Type B pancreatic cell (in vitro differentiated cells): ENCODE data around the gene RGS8. TPM values are rescaled to one million over a fixed set of nuclear protein-coding genes. Genes with fewer than 3 reads are reported as not detected.

Experiments
- DNase-seq: peaks from one replicate; pipeline ENCODE4 v3.0.0; 2021; ENCODE audit warnings: mixed read lengths; ENCODE audit not compliant: unreplicated experiment; ENCODE audit errors: extremely low spot score
- H3K27ac Mint-ChIP-seq: 2 replicates; pipeline ENCODE4 v1.8.0; 2021; ENCODE audit warnings: mild to moderate bottlenecking, mixed read lengths
- H3K27me3 Mint-ChIP-seq: 2 replicates; pipeline ENCODE4 v1.8.0; 2021; ENCODE audit warnings: mixed read lengths
- H3K36me3 Mint-ChIP-seq: 2 replicates; pipeline ENCODE4 v1.8.0; 2021; ENCODE audit warnings: mixed read lengths
- H3K4me1 Mint-ChIP-seq: one replicate; pipeline ENCODE4 v1.8.0; 2021; ENCODE audit warnings: mixed read lengths; ENCODE audit not compliant: unreplicated experiment
- H3K4me3 Mint-ChIP-seq: 2 replicates; pipeline ENCODE4 v1.8.0; 2021; ENCODE audit warnings: mild to moderate bottlenecking, mixed read lengths
- H3K9me3 Mint-ChIP-seq: 2 replicates; pipeline ENCODE4 v1.8.0; 2021; ENCODE audit warnings: mixed read lengths
- total RNA-seq: library from RNA; stranded (reverse); gene quantifications from 2 replicates; pipeline ENCODE4 v1.2.1, GENCODE V29; 2021; ENCODE audit warnings: low replicate concordance
- TF ChIP-seq, protein P1 (sequence below): fragments of 200-600 bp; sonication (generic); conservative IDR thresholded peaks from 2 replicates; pipeline ENCODE4 v1.5.0; 2021; ENCODE audit warnings: antibody characterized with exemption, mild to moderate bottlenecking

Gene RGS8
- total RNA-seq, 1 donor from 2014 or later, result 1.1 TPM

DNA sequence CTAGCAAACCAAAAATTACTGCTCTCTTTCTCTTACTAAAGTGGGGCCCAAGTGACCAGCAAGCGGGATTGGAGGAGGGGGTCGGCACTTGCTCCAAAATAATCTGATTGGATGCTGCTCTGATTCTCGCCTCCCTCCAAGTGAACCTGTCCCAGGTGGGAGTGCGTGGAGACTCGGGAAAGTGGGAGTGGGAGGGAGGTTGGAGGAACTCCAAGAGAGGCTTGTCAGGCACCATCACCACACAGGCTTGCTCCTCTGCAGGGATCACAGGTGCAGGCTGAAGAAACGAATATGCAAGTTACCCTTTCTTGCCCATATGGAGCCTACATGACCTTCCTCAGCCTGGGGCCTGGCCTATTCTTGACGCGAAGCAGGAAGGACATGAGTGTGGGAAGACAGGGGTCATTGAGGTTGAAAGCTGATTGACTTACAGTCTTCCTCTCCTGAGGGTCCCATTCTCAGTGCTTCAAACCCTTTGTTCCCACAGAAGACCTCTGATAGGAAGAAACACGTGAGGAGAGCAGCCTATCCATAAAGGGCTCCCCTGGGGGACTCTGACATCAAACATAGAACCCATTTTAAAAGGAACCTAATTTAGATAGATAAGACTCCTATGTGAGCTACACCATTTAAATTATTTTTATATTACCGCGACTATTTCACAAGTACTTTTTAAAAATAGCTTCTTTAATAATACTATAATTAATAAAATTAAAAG lies 14.2 kb downstream of the RGS8 start:
- no peak for DNase-seq
- H3K27ac Mint-ChIP-seq, result no peak overlapping the region
- peaks cover 45% of the 10 kb centered on the region for H3K4me1 Mint-ChIP-seq
- TF ChIP-seq, protein P1, sequence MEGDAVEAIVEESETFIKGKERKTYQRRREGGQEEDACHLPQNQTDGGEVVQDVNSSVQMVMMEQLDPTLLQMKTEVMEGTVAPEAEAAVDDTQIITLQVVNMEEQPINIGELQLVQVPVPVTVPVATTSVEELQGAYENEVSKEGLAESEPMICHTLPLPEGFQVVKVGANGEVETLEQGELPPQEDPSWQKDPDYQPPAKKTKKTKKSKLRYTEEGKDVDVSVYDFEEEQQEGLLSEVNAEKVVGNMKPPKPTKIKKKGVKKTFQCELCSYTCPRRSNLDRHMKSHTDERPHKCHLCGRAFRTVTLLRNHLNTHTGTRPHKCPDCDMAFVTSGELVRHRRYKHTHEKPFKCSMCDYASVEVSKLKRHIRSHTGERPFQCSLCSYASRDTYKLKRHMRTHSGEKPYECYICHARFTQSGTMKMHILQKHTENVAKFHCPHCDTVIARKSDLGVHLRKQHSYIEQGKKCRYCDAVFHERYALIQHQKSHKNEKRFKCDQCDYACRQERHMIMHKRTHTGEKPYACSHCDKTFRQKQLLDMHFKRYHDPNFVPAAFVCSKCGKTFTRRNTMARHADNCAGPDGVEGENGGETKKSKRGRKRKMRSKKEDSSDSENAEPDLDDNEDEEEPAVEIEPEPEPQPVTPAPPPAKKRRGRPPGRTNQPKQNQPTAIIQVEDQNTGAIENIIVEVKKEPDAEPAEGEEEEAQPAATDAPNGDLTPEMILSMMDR, result no peak
- H3K36me3 Mint-ChIP-seq, result no peaks in the 10 kb centered on the region
- H3K9me3 Mint-ChIP-seq, result no peaks in the 10 kb centered on the region
- H3K27me3 Mint-ChIP-seq, result peaks cover 13% of the 10 kb centered on the region
- no peak overlapping the region for H3K4me3 Mint-ChIP-seq

DNA sequence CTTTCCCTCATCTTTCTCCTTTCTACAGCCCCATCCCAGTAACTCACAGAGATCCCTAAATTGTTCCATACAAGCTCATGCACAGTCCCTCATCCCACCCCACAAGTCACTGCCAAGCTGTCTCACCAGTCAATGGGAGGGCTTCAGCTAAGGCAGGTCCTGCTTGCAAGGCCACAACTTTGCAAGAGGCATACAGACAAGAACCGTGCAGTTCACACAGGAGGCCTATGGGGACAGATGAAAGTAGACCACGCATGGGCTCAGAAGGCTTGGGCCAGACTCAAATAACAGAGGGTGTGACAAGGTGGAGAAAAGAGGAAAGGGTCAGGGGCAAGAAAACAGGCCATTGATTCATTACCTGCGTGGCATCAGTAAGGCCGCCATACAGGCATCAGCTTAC lies 15.1 kb downstream of the RGS8 start:
- H3K36me3 Mint-ChIP-seq, result no peaks in the 10 kb centered on the region
- no peaks in the 10 kb centered on the region for H3K9me3 Mint-ChIP-seq
- H3K27me3 Mint-ChIP-seq, result peaks cover 13% of the 10 kb centered on the region
- H3K4me3 Mint-ChIP-seq, result no peak overlapping the region
- TF ChIP-seq, protein P1, result no peak
- H3K27ac Mint-ChIP-seq, result no peak overlapping the region
- no peak for DNase-seq
- H3K4me1 Mint-ChIP-seq, result peaks cover 51% of the 10 kb centered on the region

DNA sequence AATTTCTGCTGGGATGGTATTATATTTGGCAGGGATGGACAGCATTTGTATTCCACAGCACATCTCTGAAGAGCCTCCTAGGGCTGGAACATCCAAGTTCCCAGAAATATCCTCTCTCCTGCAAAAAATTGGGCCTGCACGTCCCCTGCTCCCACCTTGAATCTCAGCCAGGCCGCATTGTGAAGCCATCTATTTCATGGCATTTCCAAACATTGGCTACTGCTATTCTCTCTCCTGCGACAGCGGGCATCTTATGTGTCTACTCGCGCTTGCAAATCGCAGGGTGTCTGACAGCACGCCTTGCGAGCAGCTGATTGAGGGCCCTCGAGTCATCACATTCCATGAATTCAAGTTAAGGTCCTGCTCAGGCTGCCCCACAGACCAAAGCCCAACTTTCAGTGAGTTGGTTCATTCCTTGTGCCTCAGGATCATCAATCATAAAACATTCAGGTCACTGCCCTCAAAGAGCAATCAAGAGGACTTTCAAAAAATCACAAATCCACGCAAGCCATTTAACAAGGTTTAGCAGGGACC lies 15.8 kb downstream of the RGS8 start:
- TF ChIP-seq, protein P1, result no peak
- no peak overlapping the region for H3K27ac Mint-ChIP-seq
- peaks cover 13% of the 10 kb centered on the region for H3K27me3 Mint-ChIP-seq
- H3K9me3 Mint-ChIP-seq, result no peaks in the 10 kb centered on the region
- no peak overlapping the region for H3K4me3 Mint-ChIP-seq
- no peak for DNase-seq
- no peaks in the 10 kb centered on the region for H3K36me3 Mint-ChIP-seq
- peaks cover 53% of the 10 kb centered on the region for H3K4me1 Mint-ChIP-seq

DNA sequence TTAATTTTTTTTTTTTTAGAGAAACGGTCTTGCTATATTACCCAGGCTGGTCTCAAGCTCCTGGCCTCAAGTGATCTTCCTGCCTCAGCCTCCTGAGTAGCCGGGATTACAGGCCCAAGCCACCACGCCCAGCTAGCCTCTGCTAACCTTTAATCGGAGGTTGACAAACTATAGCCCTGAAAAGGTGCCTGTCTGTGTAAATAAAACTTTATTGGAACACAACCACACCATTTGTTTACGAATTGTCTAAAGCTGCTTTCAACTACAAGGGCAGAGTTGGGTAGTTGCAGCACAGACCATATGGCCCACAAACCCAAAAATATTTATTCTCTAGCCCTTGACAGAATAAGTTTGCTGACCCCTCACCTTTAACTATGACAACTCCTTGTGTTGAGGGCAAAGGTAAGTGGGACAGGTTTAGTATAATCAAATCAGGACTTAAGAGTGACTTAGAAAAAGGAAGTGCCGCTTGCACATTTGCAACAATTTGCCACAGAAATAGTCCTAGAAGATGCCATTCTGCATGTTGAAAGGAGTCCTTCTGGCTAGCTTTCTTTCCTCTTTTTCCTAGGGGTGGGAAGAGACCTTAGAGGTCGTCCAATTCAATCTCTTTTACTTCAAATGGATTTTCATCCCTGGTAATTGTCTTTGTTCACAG lies 16.4 kb downstream of the RGS8 start:
- Mint-ChIP-seq H3K36me3 (no peaks in the 10 kb centered on the region), H3K4me3 (no peak overlapping the region), H3K4me1 (peaks cover 53% of the 10 kb centered on the region), H3K27me3 (peaks cover 13% of the 10 kb centered on the region), H3K9me3 (no peaks in the 10 kb centered on the region), H3K27ac (no peak overlapping the region)
- no peak for DNase-seq
- TF ChIP-seq, protein P1, result no peak

DNA sequence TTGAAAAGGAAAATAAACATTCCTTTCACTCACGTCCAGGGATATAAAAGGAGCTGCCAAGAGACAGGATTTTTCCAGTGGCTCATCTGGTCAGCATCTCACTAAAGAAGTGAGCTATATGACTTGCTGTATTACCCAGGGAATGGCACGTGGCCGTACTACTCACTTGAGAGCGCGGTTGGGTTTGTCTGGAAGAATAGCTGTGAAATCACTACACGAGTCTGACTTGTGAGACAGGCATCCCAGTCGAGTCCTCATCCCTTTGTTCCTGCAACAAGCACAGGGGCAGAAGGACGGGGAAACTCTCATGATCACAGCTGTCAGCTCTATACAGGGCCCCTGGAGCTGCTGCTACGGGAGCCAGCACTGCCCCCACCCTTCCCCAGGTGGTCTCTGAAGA lies 17.7 kb downstream of the RGS8 start:
- TF ChIP-seq, protein P1, result no peak
- Mint-ChIP-seq H3K27ac (no peak overlapping the region), H3K9me3 (no peaks in the 10 kb centered on the region), H3K27me3 (peaks cover 3% of the 10 kb centered on the region), H3K4me1 (peaks cover 50% of the 10 kb centered on the region), H3K4me3 (no peak overlapping the region), H3K36me3 (no peaks in the 10 kb centered on the region)
- DNase-seq, result no peak
